ENCODE measurements around the gene SPTBN1. TPM values are rescaled to one million over a fixed set of nuclear protein-coding genes. Genes with fewer than 3 reads are reported as not detected.

SPTBN1 gene
- total and polyA plus RNA-seq, 2 of the 13 experiments (the other 11 are each of a cell fraction or from before 2014, with no cell fraction given), result 123 to 299 TPM

DNA sequence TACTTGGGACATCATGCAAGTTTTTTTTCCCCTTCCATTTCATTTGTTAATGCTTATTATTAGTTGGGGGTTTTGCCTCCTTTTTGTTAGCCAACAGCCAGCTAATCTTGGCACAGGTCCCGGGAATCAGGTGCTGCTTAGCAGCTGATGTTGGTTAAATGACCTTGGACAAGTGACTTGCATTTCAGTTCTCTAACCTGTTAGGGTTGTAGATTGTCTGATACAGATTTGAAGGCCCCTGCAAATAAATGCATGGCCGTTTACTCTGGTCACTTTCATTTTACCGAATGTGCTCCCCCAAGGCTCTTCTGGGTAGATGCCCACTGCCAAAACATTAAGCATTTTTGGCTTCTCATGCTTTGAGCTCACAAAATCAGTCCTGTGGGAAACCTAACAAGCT lies 120.9 kb downstream of the SPTBN1 start:
- Histone ChIP-seq H2AFZ (ENCODE audit: low read length) (no peak overlapping the region), H3K79me2 (ENCODE audit: insufficient read depth, low read length) (peaks cover 96% of the 10 kb centered on the region), H3K27me3 (ENCODE audit: control insufficient read depth in 1 of 2, insufficient read depth in 2 of 2, low read length in 2 of 2) (no peaks in the 10 kb centered on the region), H3K4me1 (ENCODE audit: insufficient read depth, low read length) (peaks cover 100% of the 10 kb centered on the region), H3K4me3 (replicated peaks in 1 of 3; ENCODE audit: insufficient read depth in 1 of 3, low read depth in 2 of 3, low read length in 3 of 3) (no peak overlapping the region), H3K9me3 (ENCODE audit: low read length) (no peaks in the 10 kb centered on the region), H3K36me3 (replicated peaks in 1 of 2; ENCODE audit: control insufficient read depth in 1 of 2, insufficient read depth in 2 of 2, low read length in 2 of 2) (peaks cover 11 to 33% of the 10 kb centered on the region in 2 experiments), H3K4me2 (ENCODE audit: low read depth, low read length) (peak overlapping the region; percentile 71), H4K20me1 (ENCODE audit: insufficient read depth, low read length) (peaks cover 91% of the 10 kb centered on the region), H3K27ac (ENCODE audit: extremely low read length, insufficient read depth, low read length) (peak overlapping the region; percentile 80), H3K9ac (ENCODE audit: insufficient read depth, low read depth, low read length) (peak overlapping the region; percentile 67; the same call in 1 of the 2 replicates)
- in situ Hi-C loops (cut with HindIII; ENCODE audit: extremely low pct_ligation_motif_present, low pct_unique_long_range_greater_than_20kb) (no loop called here), intact Hi-C loops (cut with micrococcal nuclease; ENCODE audit: unreplicated experiment) (loop anchor here (5.0 kb wide), 1 partner anchor 45 kb away; no protein-coding TSS in a partner anchor)
- DNase-seq (ENCODE audit: low spot score), result peak; percentile 87
- no TSS peak for BruUV-seq (replicated peaks)
- 11% methylated on average over 3 of the region's 3 CpGs for WGBS (ENCODE audit: low lambda C conversion rate)
- ChIA-PET POLR2A (interaction anchor here (2.8 to 8.8 kb wide), 2 partner anchors 13 to 17 kb away, joined by 10 to 108 read pairs; no protein-coding TSS in a partner anchor), CTCF (ENCODE audit: low intra/inter-chr PET ratio, low total read pairs) (no interaction called here)
- FAIRE-seq, result no peak
- no peak for ATAC-seq
- no peak for TF ChIP-seq ZFP82 (CRISPR knock-in tag; IDR thresholded peaks at IDR 0.05; ENCODE audit: borderline replicate concordance)
- TF ChIP-seq, protein P1, sequence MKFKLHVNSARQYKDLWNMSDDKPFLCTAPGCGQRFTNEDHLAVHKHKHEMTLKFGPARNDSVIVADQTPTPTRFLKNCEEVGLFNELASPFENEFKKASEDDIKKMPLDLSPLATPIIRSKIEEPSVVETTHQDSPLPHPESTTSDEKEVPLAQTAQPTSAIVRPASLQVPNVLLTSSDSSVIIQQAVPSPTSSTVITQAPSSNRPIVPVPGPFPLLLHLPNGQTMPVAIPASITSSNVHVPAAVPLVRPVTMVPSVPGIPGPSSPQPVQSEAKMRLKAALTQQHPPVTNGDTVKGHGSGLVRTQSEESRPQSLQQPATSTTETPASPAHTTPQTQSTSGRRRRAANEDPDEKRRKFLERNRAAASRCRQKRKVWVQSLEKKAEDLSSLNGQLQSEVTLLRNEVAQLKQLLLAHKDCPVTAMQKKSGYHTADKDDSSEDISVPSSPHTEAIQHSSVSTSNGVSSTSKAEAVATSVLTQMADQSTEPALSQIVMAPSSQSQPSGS (CRISPR knock-in tag; IDR thresholded peaks at IDR 0.05), result peak; percentile 49; the same call in 1 of the 2 replicates
- TF ChIP-seq HNRNPH1 (optimal IDR thresholded peaks at IDR 0.05; ENCODE audit: low read depth, low read length), result no peak
- no peak for TF ChIP-seq CHD4 (IDR thresholded peaks at IDR 0.05; ENCODE audit: borderline replicate concordance, low read length)
- no peak for TF ChIP-seq HOXD1 (CRISPR knock-in tag; IDR thresholded peaks at IDR 0.05)
- TF ChIP-seq GATAD1 (CRISPR knock-in tag; IDR thresholded peaks at IDR 0.05), result no peak
- TF ChIP-seq ZSCAN31 (CRISPR knock-in tag; IDR thresholded peaks at IDR 0.05; ENCODE audit: low read depth), result no peak
- no peak for TF ChIP-seq ATF7-NPFF (CRISPR knock-in tag; IDR thresholded peaks at IDR 0.05; ENCODE audit: low read depth)
- TF ChIP-seq HES4 (CRISPR knock-in tag; IDR thresholded peaks at IDR 0.05; ENCODE audit: borderline replicate concordance), result no peak
- TF ChIP-seq JUND (CRISPR knock-in tag; IDR thresholded peaks at IDR 0.05), result no peak
- TF ChIP-seq HDAC2 (CRISPR knock-in tag; IDR thresholded peaks at IDR 0.05), result peak; percentile 66; the same call in 1 of the 2 replicates
- TF ChIP-seq SCMH1 (CRISPR knock-in tag; IDR thresholded peaks at IDR 0.05; ENCODE audit: borderline replicate concordance), result no peak
- no peak for TF ChIP-seq ZNF124 (CRISPR knock-in tag; IDR thresholded peaks at IDR 0.05)
- no peak for TF ChIP-seq EHMT2 (IDR thresholded peaks at IDR 0.05; ENCODE audit: borderline replicate concordance, low read depth, low read length)
- TF ChIP-seq FOSL2 (CRISPR knock-in tag; IDR thresholded peaks at IDR 0.05), result peak; percentile 46
- TF ChIP-seq SKI (IDR thresholded peaks at IDR 0.05; ENCODE audit: partially characterized antibody), result no peak
- TF ChIP-seq, protein P2, sequence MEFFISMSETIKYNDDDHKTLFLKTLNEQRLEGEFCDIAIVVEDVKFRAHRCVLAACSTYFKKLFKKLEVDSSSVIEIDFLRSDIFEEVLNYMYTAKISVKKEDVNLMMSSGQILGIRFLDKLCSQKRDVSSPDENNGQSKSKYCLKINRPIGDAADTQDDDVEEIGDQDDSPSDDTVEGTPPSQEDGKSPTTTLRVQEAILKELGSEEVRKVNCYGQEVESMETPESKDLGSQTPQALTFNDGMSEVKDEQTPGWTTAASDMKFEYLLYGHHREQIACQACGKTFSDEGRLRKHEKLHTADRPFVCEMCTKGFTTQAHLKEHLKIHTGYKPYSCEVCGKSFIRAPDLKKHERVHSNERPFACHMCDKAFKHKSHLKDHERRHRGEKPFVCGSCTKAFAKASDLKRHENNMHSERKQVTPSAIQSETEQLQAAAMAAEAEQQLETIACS (CRISPR knock-in tag; IDR thresholded peaks at IDR 0.05), result no peak
- TF ChIP-seq ZNF816 (CRISPR knock-in tag; IDR thresholded peaks at IDR 0.05; ENCODE audit: borderline replicate concordance), result no peak
- TF ChIP-seq ZNF232 (CRISPR knock-in tag; IDR thresholded peaks at IDR 0.05; ENCODE audit: borderline replicate concordance), result no peak
- no peak for TF ChIP-seq NFYB (CRISPR knock-in tag; IDR thresholded peaks at IDR 0.05)
- TF ChIP-seq SP140L (CRISPR knock-in tag; IDR thresholded peaks at IDR 0.05; ENCODE audit: borderline replicate concordance), result 0 out of 2 replicates have a peak, but pooled peaks have one; percentile 30
- no peak for TF ChIP-seq ZFP37 (CRISPR knock-in tag; IDR thresholded peaks at IDR 0.05; ENCODE audit: borderline replicate concordance)
- no peak for TF ChIP-seq ZFP41 (CRISPR knock-in tag; IDR thresholded peaks at IDR 0.05; ENCODE audit: borderline replicate concordance)
- TF ChIP-seq ZSCAN9 (CRISPR knock-in tag; IDR thresholded peaks at IDR 0.05; ENCODE audit: borderline replicate concordance), result no peak
- TF ChIP-seq ZNF446 (CRISPR knock-in tag; IDR thresholded peaks at IDR 0.05), result no peak
- TF ChIP-seq SMARCC2 (IDR thresholded peaks at IDR 0.05), result no peak
- TF ChIP-seq ZNF674 (CRISPR knock-in tag; IDR thresholded peaks at IDR 0.05; ENCODE audit: low read depth), result no peak
